Fibroblast of lung (primary cell): ENCODE measurements around the gene DCN.

Experiments
- EZH2 ChIP-seq: IDR thresholded peaks from 2 replicates; pipeline ENCODE4 v1.5.1; 2012; ENCODE audit warnings: low read length, control low read depth, mild to moderate bottlenecking; ENCODE audit errors: missing control alignments
- TF ChIP-seq, protein P1 (sequence below), 2 donors: IDR thresholded peaks in 1 of 2; conservative IDR thresholded peaks in 1 of 2; 1 replicate in 1 of 2; 2 replicates in 1 of 2; pipeline ENCODE4 v1.5.1; 2011 to 2012; ENCODE audit warnings: low read length in 2 of 2, control low read depth in 1 of 2, inconsistent platforms in 1 of 2, low read depth in 1 of 2, mild to moderate bottlenecking in 1 of 2

DNA sequence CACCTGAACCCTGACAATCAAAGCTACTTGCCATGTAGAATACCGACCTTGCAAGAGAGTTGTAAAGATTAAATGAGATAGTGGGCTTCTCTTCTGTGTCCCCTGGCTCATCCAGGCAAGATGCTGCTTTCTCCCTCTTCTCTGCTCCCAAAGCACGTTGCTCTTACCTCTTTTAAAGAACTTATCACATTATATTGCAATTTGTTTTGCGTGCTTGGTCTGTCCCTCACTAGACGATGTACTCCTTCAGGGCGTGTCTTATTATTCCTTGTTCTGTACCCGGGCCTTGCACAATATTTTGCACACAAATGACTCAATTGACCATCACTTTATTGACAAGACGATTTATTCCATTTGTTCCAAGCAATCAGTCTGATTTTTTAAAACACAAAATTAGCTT lies 3.3 kb downstream of the DCN start:
- TF ChIP-seq, protein P1, sequence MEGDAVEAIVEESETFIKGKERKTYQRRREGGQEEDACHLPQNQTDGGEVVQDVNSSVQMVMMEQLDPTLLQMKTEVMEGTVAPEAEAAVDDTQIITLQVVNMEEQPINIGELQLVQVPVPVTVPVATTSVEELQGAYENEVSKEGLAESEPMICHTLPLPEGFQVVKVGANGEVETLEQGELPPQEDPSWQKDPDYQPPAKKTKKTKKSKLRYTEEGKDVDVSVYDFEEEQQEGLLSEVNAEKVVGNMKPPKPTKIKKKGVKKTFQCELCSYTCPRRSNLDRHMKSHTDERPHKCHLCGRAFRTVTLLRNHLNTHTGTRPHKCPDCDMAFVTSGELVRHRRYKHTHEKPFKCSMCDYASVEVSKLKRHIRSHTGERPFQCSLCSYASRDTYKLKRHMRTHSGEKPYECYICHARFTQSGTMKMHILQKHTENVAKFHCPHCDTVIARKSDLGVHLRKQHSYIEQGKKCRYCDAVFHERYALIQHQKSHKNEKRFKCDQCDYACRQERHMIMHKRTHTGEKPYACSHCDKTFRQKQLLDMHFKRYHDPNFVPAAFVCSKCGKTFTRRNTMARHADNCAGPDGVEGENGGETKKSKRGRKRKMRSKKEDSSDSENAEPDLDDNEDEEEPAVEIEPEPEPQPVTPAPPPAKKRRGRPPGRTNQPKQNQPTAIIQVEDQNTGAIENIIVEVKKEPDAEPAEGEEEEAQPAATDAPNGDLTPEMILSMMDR (conservative IDR thresholded peaks at IDR 0.05 in 1 of 2, IDR thresholded peaks at IDR 0.05 in 1 of 2; ENCODE audit: low read depth in 1 of 2, low read length in 2 of 2), result no peak
- no peak for TF ChIP-seq EZH2
